ENCODE data around the gene BBS1. TPM values are rescaled to one million over a fixed set of nuclear protein-coding genes. Genes with fewer than 3 reads are reported as not detected.

The BBS1 gene
- polyA plus RNA-seq, 3 donors = 1.3 to 8.5 (median 3.5) TPM

DNA sequence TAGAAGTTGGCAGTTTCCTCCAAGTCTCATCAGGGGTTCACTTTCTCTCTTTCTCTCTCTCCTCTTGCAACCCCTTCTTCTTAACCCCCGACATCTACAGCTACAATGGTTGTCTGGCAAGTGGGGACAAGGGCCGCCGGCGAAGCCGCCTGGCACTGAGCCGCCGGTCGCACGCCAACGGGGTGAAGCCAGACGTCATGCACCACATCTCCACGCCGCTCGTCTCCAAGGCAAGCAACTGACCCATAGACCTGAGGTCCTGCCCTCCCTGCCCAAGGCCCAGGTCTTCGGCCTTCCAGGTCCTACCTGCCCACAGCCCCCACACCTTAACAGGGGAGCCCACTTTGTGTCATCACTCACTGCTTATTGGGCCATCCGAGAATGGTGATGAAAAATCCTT lies 39.3 kb upstream of the BBS1 start:
- Histone ChIP-seq H3K4me3 (replicated peaks in 1 of 3; ENCODE audit: low read depth in 2 of 3, low read length in 3 of 3) (no peak overlapping the region), H3K36me3 (replicated peaks in 1 of 2; ENCODE audit: control insufficient read depth in 1 of 2, insufficient read depth in 2 of 2, low read length in 2 of 2) (peaks cover 9 to 49% of the 10 kb centered on the region in 2 donors), H3K27me3 (ENCODE audit: control insufficient read depth in 2 of 2, insufficient read depth in 2 of 2, low read length in 2 of 2) (no peaks in the 10 kb centered on the region), H3K79me2 (ENCODE audit: insufficient read depth, low read length) (no peaks in the 10 kb centered on the region), H3K9me3 (replicated peaks in 1 of 2; ENCODE audit: control insufficient read depth in 1 of 2, insufficient read depth in 1 of 2, low read length in 2 of 2) (no peaks in the 10 kb centered on the region), H3K9ac (ENCODE audit: insufficient read depth, low read length, poor library complexity, severe bottlenecking) (no peak overlapping the region), H3K27ac (ENCODE audit: low read depth in 1 of 2, low read length in 2 of 2) (no peak overlapping the region), H2AFZ (ENCODE audit: insufficient read depth, low read depth, low read length, poor library complexity, severe bottlenecking) (no peak overlapping the region), H3K4me1 (ENCODE audit: control insufficient read depth in 1 of 2, insufficient read depth in 2 of 2, low read length in 2 of 2) (peaks cover 15 to 18% of the 10 kb centered on the region in 2 donors), H3K4me2 (replicated peaks; ENCODE audit: extremely low read depth, low read length, poor library complexity, severe bottlenecking) (no peak overlapping the region), H4K20me1 (ENCODE audit: insufficient read depth, low read length) (peaks cover 22% of the 10 kb centered on the region)
- Mint-ChIP-seq H3K36me3 (peaks cover 38 to 58% of the 10 kb centered on the region in 2 donors), H3K9me3 (no peaks in the 10 kb centered on the region), H3K4me1 (peaks cover 19% of the 10 kb centered on the region), H3K27me3 (ENCODE audit: low read depth in 3 of 3) (peaks cover 0 to 1% (median 0%) of the 10 kb centered on the region in 3 donors), H3K4me3 (no peak overlapping the region), H3K27ac (peak overlapping the region in 2 of 7 donors; percentile 24 to 79)
- TF ChIP-seq, protein P1, sequence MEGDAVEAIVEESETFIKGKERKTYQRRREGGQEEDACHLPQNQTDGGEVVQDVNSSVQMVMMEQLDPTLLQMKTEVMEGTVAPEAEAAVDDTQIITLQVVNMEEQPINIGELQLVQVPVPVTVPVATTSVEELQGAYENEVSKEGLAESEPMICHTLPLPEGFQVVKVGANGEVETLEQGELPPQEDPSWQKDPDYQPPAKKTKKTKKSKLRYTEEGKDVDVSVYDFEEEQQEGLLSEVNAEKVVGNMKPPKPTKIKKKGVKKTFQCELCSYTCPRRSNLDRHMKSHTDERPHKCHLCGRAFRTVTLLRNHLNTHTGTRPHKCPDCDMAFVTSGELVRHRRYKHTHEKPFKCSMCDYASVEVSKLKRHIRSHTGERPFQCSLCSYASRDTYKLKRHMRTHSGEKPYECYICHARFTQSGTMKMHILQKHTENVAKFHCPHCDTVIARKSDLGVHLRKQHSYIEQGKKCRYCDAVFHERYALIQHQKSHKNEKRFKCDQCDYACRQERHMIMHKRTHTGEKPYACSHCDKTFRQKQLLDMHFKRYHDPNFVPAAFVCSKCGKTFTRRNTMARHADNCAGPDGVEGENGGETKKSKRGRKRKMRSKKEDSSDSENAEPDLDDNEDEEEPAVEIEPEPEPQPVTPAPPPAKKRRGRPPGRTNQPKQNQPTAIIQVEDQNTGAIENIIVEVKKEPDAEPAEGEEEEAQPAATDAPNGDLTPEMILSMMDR (IDR thresholded peaks at IDR 0.05) = no peak
- WGBS (ENCODE audit: insufficient coverage) = 100% methylated on average over 10 of the region's 16 CpGs
- intact Hi-C loops (cut with micrococcal nuclease) = no loop called here
- no peak for DNase-seq

DNA sequence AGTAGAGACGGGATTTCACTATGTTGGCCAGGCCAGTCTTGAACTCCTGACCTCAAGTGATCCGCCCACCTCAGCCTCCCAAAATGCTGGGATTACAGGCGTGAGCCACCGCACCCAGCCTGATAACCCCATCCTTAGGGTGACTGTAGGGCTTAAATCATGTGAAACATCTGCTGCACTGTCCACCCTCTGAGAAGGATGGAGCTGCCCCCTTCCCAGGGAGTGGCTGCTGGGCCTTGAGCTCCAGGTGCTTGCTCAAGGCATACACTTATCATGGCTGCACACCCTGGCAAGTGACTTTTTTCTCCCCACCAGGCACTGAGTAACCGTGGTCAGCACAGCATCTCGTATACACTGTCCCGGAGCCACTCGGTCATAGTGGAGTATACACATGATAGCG lies 38.4 kb upstream of the BBS1 start:
- Mint-ChIP-seq H3K36me3 (peaks cover 42 to 65% of the 10 kb centered on the region in 2 donors), H3K27ac (no peak overlapping the region), H3K9me3 (no peaks in the 10 kb centered on the region), H3K27me3 (ENCODE audit: low read depth in 3 of 3) (peaks cover 0 to 3% (median 0%) of the 10 kb centered on the region in 3 donors), H3K4me1 (peaks cover 17% of the 10 kb centered on the region), H3K4me3 (no peak overlapping the region)
- H3K4me3 ChIP-seq (replicated peaks in 1 of 3; ENCODE audit: low read depth in 2 of 3, low read length in 3 of 3) = no peak overlapping the region
- no peak for DNase-seq
- H2AFZ ChIP-seq (ENCODE audit: insufficient read depth, low read depth, low read length, poor library complexity, severe bottlenecking) = no peak overlapping the region
- no peak overlapping the region for H3K4me2 ChIP-seq (replicated peaks; ENCODE audit: extremely low read depth, low read length, poor library complexity, severe bottlenecking)
- no peaks in the 10 kb centered on the region for H3K27me3 ChIP-seq (ENCODE audit: control insufficient read depth in 2 of 2, insufficient read depth in 2 of 2, low read length in 2 of 2)
- H3K9me3 ChIP-seq (replicated peaks in 1 of 2; ENCODE audit: control insufficient read depth in 1 of 2, insufficient read depth in 1 of 2, low read length in 2 of 2) = no peaks in the 10 kb centered on the region
- intact Hi-C loops (cut with micrococcal nuclease) = no loop called here
- H3K36me3 ChIP-seq (replicated peaks in 1 of 2; ENCODE audit: control insufficient read depth in 1 of 2, insufficient read depth in 2 of 2, low read length in 2 of 2) = peaks cover 9 to 49% of the 10 kb centered on the region in 2 donors
- TF ChIP-seq, protein P1 (IDR thresholded peaks at IDR 0.05) = no peak
- H3K27ac ChIP-seq (ENCODE audit: low read depth in 1 of 2, low read length in 2 of 2) = no peak overlapping the region
- WGBS (ENCODE audit: insufficient coverage) = 95% methylated on average over 5 of the region's 9 CpGs
- H3K79me2 ChIP-seq (ENCODE audit: insufficient read depth, low read length) = no peaks in the 10 kb centered on the region
- H3K4me1 ChIP-seq (ENCODE audit: control insufficient read depth in 1 of 2, insufficient read depth in 2 of 2, low read length in 2 of 2) = peaks cover 12 to 14% of the 10 kb centered on the region in 2 donors
- H3K9ac ChIP-seq (ENCODE audit: insufficient read depth, low read length, poor library complexity, severe bottlenecking) = no peak overlapping the region
- peaks cover 27% of the 10 kb centered on the region for H4K20me1 ChIP-seq (ENCODE audit: insufficient read depth, low read length)
